Measurements from ENCODE around the gene SAMD3.
"Not testable (repeated sequence)": the region's sequence is repeated elsewhere in the genome, so short reads cannot be mapped to it uniquely, and the experiment has no call there.

Gene SAMD3

GRCh38 chr6:130211691-130212090 lies 11.1 kb downstream of the SAMD3 start:
- DNase-seq (ENCODE audit: low read depth) = no peak

GRCh38 chr6:130207979-130208649 lies 14.6 kb downstream of the SAMD3 start:
- no peak for DNase-seq (ENCODE audit: low read depth)

GRCh38 chr6:130206479-130206878 lies 16.3 kb downstream of the SAMD3 start:
- no peak for DNase-seq (ENCODE audit: low read depth)

GRCh38 chr6:130204322-130204721 lies 18.4 kb downstream of the SAMD3 start:
- DNase-seq (ENCODE audit: low read depth) = no peak

- DNase-seq (ENCODE audit: low read depth) = no peak
Measured at GRCh38 chr6:130203370-130203769, 19.4 kb downstream of the SAMD3 start.

- no peak for DNase-seq (ENCODE audit: low read depth)
Measured at GRCh38 chr6:130202782-130203181, 20.0 kb downstream of the SAMD3 start.

- DNase-seq (ENCODE audit: low read depth) = no peak
Measured at GRCh38 chr6:130200020-130200419, 22.7 kb downstream of the SAMD3 start.

GRCh38 chr6:130198483-130199035 lies 24.2 kb downstream of the SAMD3 start:
- no peak for DNase-seq (ENCODE audit: low read depth)

GRCh38 chr6:130197816-130198482 lies 24.8 kb downstream of the SAMD3 start:
- not testable (repeated sequence) for DNase-seq (ENCODE audit: low read depth)

- not testable (repeated sequence) for DNase-seq (ENCODE audit: low read depth)
Measured at GRCh38 chr6:130194434-130194833, 28.3 kb downstream of the SAMD3 start.

- DNase-seq (ENCODE audit: low read depth) = no peak
Measured at GRCh38 chr6:130190701-130191690, 31.8 kb downstream of the SAMD3 start.

- DNase-seq (ENCODE audit: low read depth) = no peak
Measured at GRCh38 chr6:130189531-130190397, 33.0 kb downstream of the SAMD3 start.

GRCh38 chr6:130188207-130188899 lies 34.4 kb downstream of the SAMD3 start:
- DNase-seq (ENCODE audit: low read depth) = no peak

- no peak for DNase-seq (ENCODE audit: low read depth)
Measured at GRCh38 chr6:130187335-130188206, 35.2 kb downstream of the SAMD3 start.

- DNase-seq (ENCODE audit: low read depth) = no peak
Measured at GRCh38 chr6:130185658-130186057, 37.1 kb downstream of the SAMD3 start.

GRCh38 chr6:130183271-130184222 lies 39.2 kb downstream of the SAMD3 start:
- DNase-seq (ENCODE audit: low read depth) = no peak

- DNase-seq (ENCODE audit: low read depth) = no peak
Measured at GRCh38 chr6:130182466-130182865, 40.3 kb downstream of the SAMD3 start.

GRCh38 chr6:130178692-130179091 lies 44.1 kb downstream of the SAMD3 start:
- DNase-seq (ENCODE audit: low read depth) = no peak

Measured in activated T-helper 1 cell treated with Interleukin-2 at 50 U/mL for 16 hours (primary cell).